GM19025 (cell line): ENCODE measurements around the gene WDR76.

Experiments used
- ATAC-seq: cut with Tn5 transposase; IDR thresholded peaks from one replicate; pipeline ENCODE4 v1.9.1; 2021; ENCODE audit warnings: mild to moderate bottlenecking, low read depth, moderate library complexity; ENCODE audit not compliant: unreplicated experiment

WDR76 gene

GRCh38 chr15:43908516-43909050 is 81.8 kb downstream of the WDR76 start:
- ATAC-seq = no peak

GRCh38 chr15:43911235-43911781 is 84.5 kb downstream of the WDR76 start:
- no peak for ATAC-seq

GRCh38 chr15:43912208-43912607 is 85.4 kb downstream of the WDR76 start:
- ATAC-seq = no peak

DNA sequence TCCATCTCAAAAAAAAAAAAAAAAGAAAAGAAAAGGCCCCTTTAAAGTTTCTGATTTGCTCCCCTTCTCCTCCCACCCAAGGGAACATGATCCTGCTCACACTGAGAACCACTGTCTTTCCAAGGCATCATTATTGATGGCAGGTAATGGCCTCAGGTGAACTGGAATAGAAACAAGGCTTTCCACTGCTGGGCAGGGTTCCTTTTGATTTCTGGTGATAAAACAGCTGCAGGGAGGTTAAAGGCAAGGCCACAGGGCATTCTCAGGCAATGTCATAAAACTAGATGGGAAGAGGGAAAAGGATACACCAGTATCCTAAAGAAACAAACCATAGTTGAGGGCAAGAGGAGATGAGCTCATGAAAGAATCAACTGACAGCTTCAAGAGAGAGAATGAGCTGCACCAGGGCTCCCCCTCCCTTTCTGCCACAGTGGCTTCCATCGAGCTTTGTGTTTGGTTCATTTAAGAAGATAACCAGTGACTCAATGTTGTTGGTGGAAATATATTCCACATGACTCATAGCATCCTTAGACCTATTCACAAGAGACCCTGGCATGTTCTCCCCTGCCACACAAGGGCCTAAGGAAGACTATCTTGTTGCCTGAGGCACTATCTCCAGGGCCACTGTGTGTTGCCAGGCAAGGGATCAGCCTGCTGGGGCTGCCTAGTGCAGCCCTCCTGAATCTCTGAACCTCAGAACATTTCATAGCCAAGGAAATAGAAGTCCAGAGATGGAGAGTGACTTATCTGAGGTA is 86.4 kb downstream of the WDR76 start:
- ATAC-seq = no peak

- no peak for ATAC-seq
These were observed 87.1 kb downstream of the WDR76 start for GRCh38 chr15:43913941-43914340.

- no peak for ATAC-seq
These were observed 89.0 kb downstream of the WDR76 start for GRCh38 chr15:43915631-43916325.

DNA sequence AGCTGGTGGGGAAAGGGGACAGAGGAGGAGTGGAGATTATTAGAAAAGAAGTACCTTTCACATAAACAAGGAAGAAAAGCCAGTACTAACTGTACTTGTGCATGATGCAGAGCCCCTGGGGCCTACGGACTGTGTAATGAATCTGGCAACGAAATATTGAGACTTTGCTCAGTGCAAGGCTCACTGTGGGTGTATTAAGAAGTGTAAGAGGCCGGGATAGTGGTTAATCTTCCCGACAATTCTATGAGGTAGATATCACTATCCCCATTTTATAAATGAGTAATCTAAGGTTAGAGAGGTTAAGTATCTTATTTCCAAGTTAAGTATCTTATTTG is 89.5 kb downstream of the WDR76 start:
- no peak for ATAC-seq
